Parathyroid adenoma (tissue), 2 donors: ENCODE results near the gene STARD10.

ENCODE experiments used
- H2AFZ ChIP-seq: fragments of 300-600 bp; sonication (generic); one replicate; pipeline ENCODE4 v1.7.0; 2017; ENCODE audit warnings: antibody characterized with exemption, mild to moderate bottlenecking
- H3K27ac ChIP-seq: fragments of 300-600 bp; sonication (generic); one replicate; pipeline ENCODE4 v1.7.0; 2017
- H3K27me3 ChIP-seq: fragments of 300-600 bp; sonication (generic); one replicate; pipeline ENCODE4 v1.7.0; 2017; ENCODE audit warnings: low read length; ENCODE audit not compliant: control insufficient read depth, insufficient read depth
- H3K36me3 ChIP-seq: fragments of 300-600 bp; sonication (generic); one replicate; pipeline ENCODE4 v1.7.0; 2017; ENCODE audit warnings: low read length; ENCODE audit not compliant: control insufficient read depth, insufficient read depth
- H3K4me1 ChIP-seq: fragments of 300-600 bp; sonication (generic); one replicate; pipeline ENCODE4 v1.7.0; 2017; ENCODE audit warnings: control low read depth
- H3K4me2 ChIP-seq: fragments of 300-600 bp; sonication (generic); one replicate; pipeline ENCODE4 v1.7.0; 2017; ENCODE audit warnings: low read length
- H3K4me3 ChIP-seq: fragments of 300-600 bp; sonication (generic); one replicate; pipeline ENCODE4 v1.7.0; 2017; ENCODE audit warnings: low read depth, low read length
- H3K79me2 ChIP-seq: fragments of 300-600 bp; sonication (generic); one replicate; pipeline ENCODE4 v1.7.0; 2017; ENCODE audit warnings: control low read depth
- H3K9ac ChIP-seq: fragments of 300-600 bp; sonication (generic); one replicate; pipeline ENCODE4 v1.7.0; 2017; ENCODE audit warnings: mild to moderate bottlenecking
- H3K9me3 ChIP-seq: fragments of 300-600 bp; sonication (generic); one replicate; pipeline ENCODE4 v1.7.0; 2017; ENCODE audit warnings: low read length; ENCODE audit not compliant: control insufficient read depth
- TF ChIP-seq, protein P1 (sequence below): fragments of 300-600 bp; sonication (generic); IDR thresholded peaks from one replicate; pipeline ENCODE4 v1.7.0; 2017; ENCODE audit warnings: antibody characterized with exemption, mild to moderate bottlenecking
- donor health status: primary hyperparathyroidism.

Gene STARD10

DNA sequence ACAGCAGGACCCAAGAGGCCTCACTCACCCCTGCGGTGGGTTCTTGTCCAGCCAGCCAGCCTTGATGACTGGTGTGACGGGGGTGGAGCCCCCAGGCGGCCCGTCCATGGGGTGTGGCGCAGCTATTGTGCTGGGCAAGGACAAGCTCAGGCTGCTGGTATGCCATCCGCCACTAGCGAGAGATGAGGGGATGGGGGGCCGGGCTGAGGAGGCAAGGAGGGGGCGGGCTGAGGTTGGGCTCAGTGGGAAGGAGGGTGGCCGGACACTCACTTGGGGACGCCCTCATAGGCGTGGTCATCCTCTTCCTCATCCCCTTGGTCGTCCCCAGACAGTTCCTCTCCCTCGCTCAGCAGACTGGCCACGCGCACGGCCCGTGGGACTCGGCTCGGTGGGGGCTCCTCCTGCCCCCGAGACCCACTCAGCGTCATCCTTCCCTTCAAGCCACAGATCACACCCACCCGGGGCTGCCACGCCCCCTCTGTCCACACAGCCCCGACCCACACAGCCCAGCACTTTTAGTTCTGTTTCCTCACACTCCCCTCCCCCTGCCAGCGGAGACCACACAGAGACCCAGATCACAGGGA lies 81.6 kb downstream of the STARD10 start:
- no peak overlapping the region for H3K4me3 ChIP-seq
- no peak overlapping the region for H3K27ac ChIP-seq
- no peaks in the 10 kb centered on the region for H3K27me3 ChIP-seq
- no peaks in the 10 kb centered on the region for H3K36me3 ChIP-seq
- H3K9me3 ChIP-seq = no peaks in the 10 kb centered on the region
- H3K4me1 ChIP-seq = no peaks in the 10 kb centered on the region
- TF ChIP-seq, protein P1, sequence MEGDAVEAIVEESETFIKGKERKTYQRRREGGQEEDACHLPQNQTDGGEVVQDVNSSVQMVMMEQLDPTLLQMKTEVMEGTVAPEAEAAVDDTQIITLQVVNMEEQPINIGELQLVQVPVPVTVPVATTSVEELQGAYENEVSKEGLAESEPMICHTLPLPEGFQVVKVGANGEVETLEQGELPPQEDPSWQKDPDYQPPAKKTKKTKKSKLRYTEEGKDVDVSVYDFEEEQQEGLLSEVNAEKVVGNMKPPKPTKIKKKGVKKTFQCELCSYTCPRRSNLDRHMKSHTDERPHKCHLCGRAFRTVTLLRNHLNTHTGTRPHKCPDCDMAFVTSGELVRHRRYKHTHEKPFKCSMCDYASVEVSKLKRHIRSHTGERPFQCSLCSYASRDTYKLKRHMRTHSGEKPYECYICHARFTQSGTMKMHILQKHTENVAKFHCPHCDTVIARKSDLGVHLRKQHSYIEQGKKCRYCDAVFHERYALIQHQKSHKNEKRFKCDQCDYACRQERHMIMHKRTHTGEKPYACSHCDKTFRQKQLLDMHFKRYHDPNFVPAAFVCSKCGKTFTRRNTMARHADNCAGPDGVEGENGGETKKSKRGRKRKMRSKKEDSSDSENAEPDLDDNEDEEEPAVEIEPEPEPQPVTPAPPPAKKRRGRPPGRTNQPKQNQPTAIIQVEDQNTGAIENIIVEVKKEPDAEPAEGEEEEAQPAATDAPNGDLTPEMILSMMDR = no peak
- H3K79me2 ChIP-seq = no peaks in the 10 kb centered on the region
- H3K9ac ChIP-seq = no peak overlapping the region
- no peak overlapping the region for H3K4me2 ChIP-seq
- no peak overlapping the region for H2AFZ ChIP-seq

DNA sequence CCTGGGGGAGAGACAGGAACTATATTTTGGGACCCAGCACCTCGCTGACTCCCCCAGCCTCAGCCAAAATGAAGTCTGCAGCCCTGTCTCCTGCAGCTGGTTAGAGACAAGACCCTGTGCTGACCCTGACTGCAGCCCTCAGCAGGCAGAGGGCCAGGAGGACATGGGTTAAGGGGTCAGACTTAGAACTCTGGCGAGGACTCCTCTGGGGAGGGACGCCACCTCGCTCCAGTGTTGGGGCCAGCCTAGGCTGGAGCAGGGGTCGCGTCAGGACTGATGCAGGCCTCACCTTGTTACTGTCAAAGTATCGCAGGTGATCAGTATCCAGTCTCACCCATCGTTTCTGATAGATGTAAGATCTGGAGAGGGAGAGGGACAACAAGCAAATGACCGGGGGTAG lies 82.7 kb downstream of the STARD10 start:
- Histone ChIP-seq H3K27me3 (no peaks in the 10 kb centered on the region), H3K27ac (no peak overlapping the region), H3K36me3 (no peaks in the 10 kb centered on the region), H3K9me3 (no peaks in the 10 kb centered on the region), H3K4me3 (no peak overlapping the region), H2AFZ (no peak overlapping the region), H3K4me2 (no peak overlapping the region), H3K79me2 (no peaks in the 10 kb centered on the region), H3K4me1 (no peaks in the 10 kb centered on the region), H3K9ac (no peak overlapping the region)
- TF ChIP-seq, protein P1 = no peak

DNA sequence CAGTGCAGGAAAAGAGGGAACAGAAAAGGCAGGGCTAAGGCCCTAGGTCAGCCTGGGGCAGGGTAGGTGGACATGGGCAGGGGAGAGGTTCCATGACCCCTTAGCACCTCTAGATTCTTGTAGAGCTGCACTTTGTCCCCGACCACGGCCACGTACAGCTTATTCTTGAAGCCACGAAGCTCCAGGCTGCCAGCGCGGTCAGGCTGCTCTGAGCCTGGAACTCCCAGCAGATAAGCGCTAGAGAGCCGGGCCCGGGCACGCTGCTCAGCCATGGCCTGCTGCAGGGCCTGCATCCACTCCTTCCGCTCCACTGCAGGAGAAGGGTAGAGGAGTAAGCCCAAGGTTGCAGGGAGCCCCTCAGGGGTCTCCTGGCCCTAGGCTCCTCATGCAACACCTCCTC lies 83.6 kb downstream of the STARD10 start:
- H3K9ac ChIP-seq = no peak overlapping the region
- H3K9me3 ChIP-seq = no peaks in the 10 kb centered on the region
- H3K79me2 ChIP-seq = no peaks in the 10 kb centered on the region
- TF ChIP-seq, protein P1 = no peak
- H3K27ac ChIP-seq = no peak overlapping the region
- H3K4me2 ChIP-seq = no peak overlapping the region
- no peak overlapping the region for H3K4me3 ChIP-seq
- no peaks in the 10 kb centered on the region for H3K4me1 ChIP-seq
- no peak overlapping the region for H2AFZ ChIP-seq
- no peaks in the 10 kb centered on the region for H3K27me3 ChIP-seq
- no peaks in the 10 kb centered on the region for H3K36me3 ChIP-seq

DNA sequence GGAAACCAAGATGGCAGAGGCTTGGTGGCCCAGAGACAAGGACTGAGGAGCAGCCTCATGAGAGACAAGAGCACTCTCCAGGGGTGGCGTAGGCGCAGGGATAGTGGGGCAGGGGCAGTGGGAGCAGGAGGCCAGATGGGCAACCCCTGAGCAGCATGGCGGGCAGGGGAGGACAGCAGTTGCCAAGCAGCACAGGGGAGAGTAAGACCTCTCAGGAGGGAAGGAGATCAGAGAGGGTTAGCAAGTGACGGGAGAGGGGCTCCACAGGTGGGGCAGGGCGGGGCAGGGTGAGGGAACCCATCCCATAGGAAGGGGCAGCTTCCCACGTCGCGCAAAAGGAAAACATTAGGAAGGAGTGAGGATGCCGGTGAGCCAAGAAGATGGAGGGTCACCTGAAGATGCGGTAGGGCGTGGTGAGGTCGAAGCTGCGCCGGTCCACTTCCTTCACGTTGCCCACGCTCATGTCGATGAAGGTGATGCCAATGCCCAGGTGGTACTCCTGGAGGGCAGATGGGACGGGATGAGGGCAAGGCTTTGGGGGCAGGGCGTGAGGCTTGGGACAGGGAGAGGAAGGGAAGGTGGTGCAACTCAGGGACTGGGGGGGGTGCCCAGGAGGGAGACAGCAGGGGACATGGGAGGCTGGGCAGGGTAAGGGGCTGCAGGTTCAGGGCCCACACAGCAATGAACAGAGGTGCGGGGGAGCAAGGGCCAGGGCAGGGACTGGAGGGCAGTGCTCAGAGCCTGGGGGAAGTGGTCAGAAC lies 84.2 kb downstream of the STARD10 start:
- no peaks in the 10 kb centered on the region for H3K79me2 ChIP-seq
- no peak overlapping the region for H3K27ac ChIP-seq
- no peak overlapping the region for H3K4me3 ChIP-seq
- no peaks in the 10 kb centered on the region for H3K27me3 ChIP-seq
- H3K9me3 ChIP-seq = no peaks in the 10 kb centered on the region
- H3K4me1 ChIP-seq = no peaks in the 10 kb centered on the region
- H2AFZ ChIP-seq = no peak overlapping the region
- H3K9ac ChIP-seq = no peak overlapping the region
- no peaks in the 10 kb centered on the region for H3K36me3 ChIP-seq
- no peak overlapping the region for H3K4me2 ChIP-seq
- TF ChIP-seq, protein P1 = no peak

DNA sequence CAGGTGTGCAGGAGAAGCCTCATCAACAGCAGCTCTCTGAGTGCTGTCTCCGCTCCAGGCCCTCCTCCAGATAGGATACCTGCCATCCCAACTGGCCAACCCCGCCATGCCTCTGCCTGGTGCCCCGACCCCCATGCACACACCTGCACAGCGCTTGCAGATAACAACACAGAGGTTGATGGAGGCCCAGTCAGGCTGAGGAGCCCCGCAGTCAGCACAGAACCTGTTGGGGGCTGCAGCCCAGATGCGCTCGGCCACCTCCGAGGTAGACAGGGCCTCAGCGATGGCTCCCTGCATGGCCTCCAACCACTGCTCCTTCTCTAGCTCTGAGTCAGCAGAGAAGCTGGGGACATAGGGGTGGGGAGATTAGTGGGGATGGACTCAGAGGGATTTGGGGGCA lies 86.8 kb downstream of the STARD10 start:
- Histone ChIP-seq H3K9ac (no peak overlapping the region), H3K4me2 (no peak overlapping the region), H2AFZ (no peak overlapping the region), H3K4me3 (no peak overlapping the region), H3K36me3 (no peaks in the 10 kb centered on the region), H3K9me3 (no peaks in the 10 kb centered on the region), H3K27ac (no peak overlapping the region), H3K79me2 (no peaks in the 10 kb centered on the region), H3K4me1 (no peaks in the 10 kb centered on the region), H3K27me3 (no peaks in the 10 kb centered on the region)
- TF ChIP-seq, protein P1 = no peak
